ENCODE data around the gene TMEM161B. TPM values are rescaled to one million over a fixed set of nuclear protein-coding genes. Genes with fewer than 3 reads are reported as not detected.
"Not testable (repeated sequence)": the region's sequence is repeated elsewhere in the genome, so short reads cannot be mapped to it uniquely, and the experiment has no call there.

Gene TMEM161B
- total and polyA plus RNA-seq, 10 donors, result 5.2 to 35.1 (median 21.4) TPM

DNA sequence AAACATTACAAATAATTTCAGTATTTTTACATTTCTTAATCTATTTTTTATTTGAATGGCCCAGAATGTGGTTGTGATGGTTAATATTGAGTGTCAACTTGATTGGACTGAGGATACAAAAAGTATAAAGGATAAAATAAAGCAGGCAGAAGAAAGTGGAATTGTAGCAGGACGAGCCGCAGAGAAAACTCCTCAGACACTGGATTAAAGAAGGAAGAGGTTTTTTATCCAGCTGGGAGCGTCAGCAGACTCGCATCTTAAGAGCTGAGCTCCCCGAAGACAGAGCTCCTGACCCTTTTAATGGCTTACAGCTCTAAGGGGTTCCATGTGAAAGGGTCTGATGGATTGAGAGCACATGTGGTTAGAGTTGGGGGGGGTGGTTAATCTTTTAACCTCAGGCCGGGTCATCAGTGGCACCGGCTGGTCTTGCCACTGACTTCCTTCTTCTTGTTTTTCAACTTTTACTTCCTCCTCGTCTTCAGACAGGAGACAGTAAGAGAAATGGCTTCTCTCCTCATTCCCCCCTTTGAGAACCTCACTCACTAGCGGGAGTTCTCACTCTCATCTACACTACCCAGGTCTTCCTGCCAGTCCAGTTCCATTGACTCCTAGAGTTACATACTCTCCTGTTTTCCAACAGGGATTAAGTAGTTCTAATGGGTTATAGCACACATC is 80.0 kb downstream of the TMEM161B start:
- no peak overlapping the region for H3K27ac ChIP-seq
- no peaks in the 10 kb centered on the region for H3K27me3 ChIP-seq (replicated peaks in 1 of 7)
- peaks cover 0 to 37% (median 4%) of the 10 kb centered on the region in 6 donors for H3K36me3 ChIP-seq
- H3K9me3 ChIP-seq, result peaks cover 14 to 75% (median 63%) of the 10 kb centered on the region in 8 donors
- H3K4me1 ChIP-seq, result no peaks in the 10 kb centered on the region
- H3K4me3 ChIP-seq, result no peak overlapping the region
- TF ChIP-seq POLR2A (IDR thresholded peaks at IDR 0.05) (no peak), POLR2AphosphoS5 (IDR thresholded peaks at IDR 0.05) (no peak)
- TF ChIP-seq, protein P1, sequence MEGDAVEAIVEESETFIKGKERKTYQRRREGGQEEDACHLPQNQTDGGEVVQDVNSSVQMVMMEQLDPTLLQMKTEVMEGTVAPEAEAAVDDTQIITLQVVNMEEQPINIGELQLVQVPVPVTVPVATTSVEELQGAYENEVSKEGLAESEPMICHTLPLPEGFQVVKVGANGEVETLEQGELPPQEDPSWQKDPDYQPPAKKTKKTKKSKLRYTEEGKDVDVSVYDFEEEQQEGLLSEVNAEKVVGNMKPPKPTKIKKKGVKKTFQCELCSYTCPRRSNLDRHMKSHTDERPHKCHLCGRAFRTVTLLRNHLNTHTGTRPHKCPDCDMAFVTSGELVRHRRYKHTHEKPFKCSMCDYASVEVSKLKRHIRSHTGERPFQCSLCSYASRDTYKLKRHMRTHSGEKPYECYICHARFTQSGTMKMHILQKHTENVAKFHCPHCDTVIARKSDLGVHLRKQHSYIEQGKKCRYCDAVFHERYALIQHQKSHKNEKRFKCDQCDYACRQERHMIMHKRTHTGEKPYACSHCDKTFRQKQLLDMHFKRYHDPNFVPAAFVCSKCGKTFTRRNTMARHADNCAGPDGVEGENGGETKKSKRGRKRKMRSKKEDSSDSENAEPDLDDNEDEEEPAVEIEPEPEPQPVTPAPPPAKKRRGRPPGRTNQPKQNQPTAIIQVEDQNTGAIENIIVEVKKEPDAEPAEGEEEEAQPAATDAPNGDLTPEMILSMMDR (IDR thresholded peaks at IDR 0.05 in 8 of 11, conservative IDR thresholded peaks at IDR 0.05 in 3 of 11), result no peak
- WGBS, 5 donors, result 89 to 97% (median 91%) methylated on average over 9 of the region's 9 CpGs
- intact Hi-C loops (cut with DNase I; ENCODE audit: low total_unique reads), result no loop called here
- DNase-seq, result no peak

DNA sequence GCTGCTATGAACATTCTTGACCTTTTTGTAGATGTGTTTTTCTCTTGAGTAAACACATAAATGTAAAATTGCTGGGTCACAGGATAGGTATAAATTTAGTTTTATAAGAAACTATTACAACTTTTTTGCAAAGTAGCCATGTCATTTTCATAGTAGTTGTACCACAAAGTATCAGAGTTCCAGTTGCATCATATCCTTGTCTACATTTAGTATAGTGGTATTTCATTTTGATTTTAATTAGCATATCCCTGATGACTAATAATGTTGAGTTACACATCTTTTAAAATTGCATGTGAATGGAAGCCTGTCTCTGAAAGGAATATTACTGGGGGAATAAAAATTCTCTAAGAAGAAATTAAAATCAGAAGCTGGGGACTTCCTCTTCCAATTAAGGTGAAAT is 85.4 kb downstream of the TMEM161B start:
- intact Hi-C loops (cut with DNase I; ENCODE audit: low total_unique reads), result no loop called here
- Histone ChIP-seq H3K36me3 (peaks cover 0 to 6% (median 0%) of the 10 kb centered on the region in 6 donors), H3K9me3 (peaks cover 2 to 35% (median 27%) of the 10 kb centered on the region in 8 donors), H3K4me3 (no peak overlapping the region), H3K27ac (no peak overlapping the region), H3K4me1 (no peaks in the 10 kb centered on the region), H3K27me3 (replicated peaks in 1 of 7) (no peaks in the 10 kb centered on the region)
- TF ChIP-seq POLR2A (IDR thresholded peaks at IDR 0.05) (no peak), POLR2AphosphoS5 (IDR thresholded peaks at IDR 0.05) (no peak)
- TF ChIP-seq, protein P1 (IDR thresholded peaks at IDR 0.05 in 8 of 11, conservative IDR thresholded peaks at IDR 0.05 in 3 of 11), result no peak
- DNase-seq, result no peak

GRCh38 chr5:88177486-88177885 is 91.2 kb downstream of the TMEM161B start:
- H3K4me3 ChIP-seq; intact Hi-C loops (cut with DNase I; ENCODE audit: low total_unique reads); DNase-seq; H3K36me3 ChIP-seq; H3K4me1 ChIP-seq; H3K27ac ChIP-seq: not testable (repeated sequence)
- Histone ChIP-seq H3K9me3 (peaks cover 0 to 18% (median 0%) of the 10 kb centered on the region in 8 donors), H3K27me3 (replicated peaks in 1 of 7) (peaks cover 0 to 34% (median 7%) of the 10 kb centered on the region in 7 donors)
- 91 to 98% (median 93%) methylated on average over 13 of the region's 13 CpGs for WGBS, 5 donors

DNA sequence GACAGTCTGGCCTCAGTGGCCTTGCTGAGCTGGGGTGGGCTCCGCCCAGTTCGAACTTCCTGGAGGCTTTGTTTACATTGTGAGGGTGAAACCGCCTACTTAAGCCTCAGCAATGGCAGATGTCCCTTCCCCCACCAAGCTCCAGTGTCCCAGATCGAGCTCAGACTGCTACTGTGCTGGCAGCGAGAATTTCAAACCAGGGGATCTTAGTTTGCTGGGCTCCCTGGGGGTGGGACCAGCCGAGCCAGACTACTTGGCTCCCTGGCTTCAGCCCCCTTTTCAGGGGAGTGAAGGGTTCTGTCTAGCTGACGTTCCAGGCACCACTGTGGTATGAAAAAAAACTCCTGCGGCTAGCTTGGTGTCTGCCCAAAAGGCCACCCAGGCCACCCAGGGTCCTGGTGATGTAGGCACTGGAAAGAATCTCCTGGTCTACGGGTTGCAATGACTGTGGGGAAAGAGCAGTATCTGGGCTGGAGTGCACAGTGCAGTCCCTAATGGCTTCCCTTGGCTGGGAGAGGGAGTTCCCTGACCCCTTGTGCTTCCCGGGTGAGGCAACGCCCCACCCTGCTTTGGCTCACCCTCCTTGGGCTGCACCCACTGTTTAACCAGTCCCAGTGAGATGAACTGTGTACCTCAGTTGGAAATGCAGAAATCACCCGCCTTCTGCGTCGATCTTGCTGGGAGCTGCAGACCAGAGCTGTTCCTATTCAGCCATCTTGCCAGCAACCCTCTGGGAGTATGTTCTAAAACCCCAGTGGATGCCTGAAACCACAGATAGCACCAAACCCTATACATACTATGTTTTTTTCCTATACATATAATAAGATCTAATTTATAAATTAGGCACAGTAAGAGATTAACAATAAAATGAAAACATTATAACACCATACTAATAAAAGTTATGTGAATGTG is 95.5 kb downstream of the TMEM161B start:
- Histone ChIP-seq H3K4me3 (no peak overlapping the region), H3K9me3 (peaks cover 0 to 33% (median 8%) of the 10 kb centered on the region in 8 donors), H3K27me3 (replicated peaks in 1 of 7) (peaks cover 0 to 38% (median 7%) of the 10 kb centered on the region in 7 donors), H3K4me1 (no peaks in the 10 kb centered on the region), H3K27ac (no peak overlapping the region), H3K36me3 (no peaks in the 10 kb centered on the region)
- intact Hi-C loops (cut with DNase I; ENCODE audit: low total_unique reads), result no loop called here
- DNase-seq, result no peak
- TF ChIP-seq POLR2AphosphoS5 (IDR thresholded peaks at IDR 0.05), result no peak
- TF ChIP-seq, protein P1 (IDR thresholded peaks at IDR 0.05 in 8 of 11, conservative IDR thresholded peaks at IDR 0.05 in 3 of 11), result no peak
- TF ChIP-seq POLR2A (IDR thresholded peaks at IDR 0.05), result no peak
- WGBS, 5 donors, result 59 to 75% (median 68%) methylated on average over 6 to 14 of the region's 14 CpGs

Data from spleen (tissue), 11 donors.